Measurements from ENCODE around the gene PLXNA1.

The PLXNA1 gene

DNA sequence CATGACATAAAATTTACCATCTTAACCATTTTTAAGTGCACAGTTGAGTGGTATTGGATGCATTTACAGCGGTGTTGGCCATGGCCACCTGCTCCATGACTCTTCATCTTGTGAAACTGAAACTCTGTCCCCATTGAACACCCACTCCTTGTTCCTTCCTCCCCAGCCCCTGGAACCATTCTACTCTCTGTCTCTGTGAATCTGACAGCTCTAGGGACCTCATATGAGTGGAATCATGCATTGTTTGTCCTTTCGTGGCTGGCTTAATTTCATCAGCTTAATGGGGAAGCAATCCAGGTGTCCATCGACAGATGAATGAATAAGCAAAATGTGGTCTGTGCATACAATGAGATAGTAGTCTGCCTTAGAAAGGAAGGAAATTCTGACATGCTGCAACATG lies 42.5 kb downstream of the PLXNA1 start:
- no peak for DNase-seq

DNA sequence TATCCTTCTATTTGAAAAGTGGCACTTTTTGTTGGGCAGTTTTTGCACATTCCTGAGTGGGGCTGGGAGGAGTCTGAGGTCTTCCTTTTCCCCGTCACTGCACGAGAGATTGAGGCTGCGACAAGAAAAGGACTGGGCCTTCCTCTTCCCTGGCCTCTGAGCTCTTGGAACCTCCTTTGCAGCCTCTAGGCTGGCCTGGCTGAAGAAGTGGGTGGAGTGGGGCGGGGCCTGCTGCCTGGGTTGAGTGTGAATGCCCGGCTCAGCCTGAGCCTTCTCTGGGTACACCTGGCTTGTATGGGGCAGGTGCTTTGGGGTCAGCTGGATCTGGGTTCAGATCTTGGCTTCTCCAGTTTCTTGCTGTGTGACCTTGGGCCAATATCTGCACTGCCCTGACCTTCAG lies 43.1 kb downstream of the PLXNA1 start:
- DNase-seq = no peak

DNA sequence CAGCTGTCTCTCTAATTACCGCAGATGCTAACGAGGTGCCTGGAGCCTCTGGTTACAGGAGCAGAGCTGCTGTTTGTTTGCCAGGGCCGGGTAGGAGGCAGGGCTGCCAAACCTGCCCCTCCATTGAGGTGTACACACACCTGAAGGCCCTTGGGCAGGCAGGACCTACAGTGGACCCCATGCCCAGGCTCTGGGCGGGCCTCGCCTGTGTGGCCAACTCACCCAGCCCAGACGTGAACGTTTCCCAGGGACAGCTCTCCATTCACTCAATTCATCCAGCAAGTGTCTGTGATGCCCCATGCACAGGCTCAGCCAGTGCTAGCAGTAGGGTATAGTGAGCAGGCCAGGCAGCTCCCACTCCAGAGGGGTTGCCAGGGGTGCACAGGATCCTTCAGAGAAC lies 43.7 kb downstream of the PLXNA1 start:
- DNase-seq = no peak

DNA sequence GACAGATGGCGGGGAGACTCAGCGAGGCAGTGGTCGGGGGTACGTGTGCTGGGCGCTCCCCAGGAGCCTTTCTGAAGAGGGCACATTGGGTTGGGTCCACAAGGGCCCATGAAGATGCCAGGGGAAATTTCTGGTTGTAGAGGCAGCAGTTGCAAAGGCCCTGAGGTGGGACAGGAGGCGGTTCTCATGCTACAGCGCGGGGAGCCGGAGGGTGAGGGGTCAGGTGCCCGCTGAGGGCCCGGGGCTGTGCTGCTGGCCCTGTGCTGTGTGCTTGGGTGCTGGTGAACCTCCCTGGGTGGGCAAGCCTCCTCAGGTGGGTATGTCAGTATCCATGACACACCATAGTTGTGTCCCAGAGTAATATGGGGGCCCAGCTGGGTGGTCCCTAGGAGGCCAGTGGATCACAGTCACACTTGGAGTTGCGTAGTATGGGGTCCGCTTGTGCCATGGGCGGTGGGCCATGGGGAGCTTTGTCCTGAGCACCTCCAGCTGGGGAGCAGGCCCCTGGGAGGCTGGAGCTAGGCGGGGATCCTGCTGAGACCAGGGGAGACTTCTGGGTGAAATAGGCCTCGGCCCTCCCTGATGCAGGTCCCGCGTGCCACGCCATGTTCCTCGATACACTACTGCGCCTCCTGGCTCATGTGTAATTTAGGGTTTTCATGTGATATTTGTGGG lies 44.3 kb downstream of the PLXNA1 start:
- DNase-seq = no peak

DNA sequence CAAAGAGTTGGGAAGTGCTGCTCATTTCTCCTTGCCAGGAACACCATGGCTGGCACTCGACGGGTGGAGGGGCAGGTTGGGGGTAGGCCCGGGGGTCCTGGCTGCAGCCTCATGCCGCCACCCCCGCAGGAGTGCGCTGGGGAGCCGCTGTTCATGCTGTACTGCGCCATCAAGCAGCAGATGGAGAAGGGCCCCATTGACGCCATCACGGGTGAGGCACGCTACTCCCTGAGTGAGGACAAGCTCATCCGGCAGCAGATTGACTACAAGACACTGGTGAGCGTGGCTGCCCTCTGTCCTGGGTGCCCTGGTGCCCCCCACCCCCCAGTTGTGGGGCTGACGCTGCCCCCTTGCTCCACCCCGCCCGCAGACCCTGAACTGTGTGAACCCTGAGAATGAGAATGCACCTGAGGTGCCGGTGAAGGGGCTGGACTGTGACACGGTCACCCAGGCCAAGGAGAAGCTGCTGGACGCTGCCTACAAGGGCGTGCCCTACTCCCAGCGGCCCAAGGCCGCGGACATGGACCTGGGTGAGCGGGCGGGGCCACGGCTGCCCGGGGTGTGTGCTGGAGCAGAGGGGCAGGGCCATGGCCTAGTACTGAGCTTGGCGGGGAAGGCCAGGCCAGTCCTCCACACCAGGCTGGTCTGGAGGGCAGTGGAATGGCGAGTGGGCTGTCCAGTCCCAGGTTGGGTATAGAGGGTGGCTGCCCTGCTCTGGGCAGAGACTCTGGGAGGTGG lies 45.1 kb downstream of the PLXNA1 start:
- no peak for DNase-seq

DNA sequence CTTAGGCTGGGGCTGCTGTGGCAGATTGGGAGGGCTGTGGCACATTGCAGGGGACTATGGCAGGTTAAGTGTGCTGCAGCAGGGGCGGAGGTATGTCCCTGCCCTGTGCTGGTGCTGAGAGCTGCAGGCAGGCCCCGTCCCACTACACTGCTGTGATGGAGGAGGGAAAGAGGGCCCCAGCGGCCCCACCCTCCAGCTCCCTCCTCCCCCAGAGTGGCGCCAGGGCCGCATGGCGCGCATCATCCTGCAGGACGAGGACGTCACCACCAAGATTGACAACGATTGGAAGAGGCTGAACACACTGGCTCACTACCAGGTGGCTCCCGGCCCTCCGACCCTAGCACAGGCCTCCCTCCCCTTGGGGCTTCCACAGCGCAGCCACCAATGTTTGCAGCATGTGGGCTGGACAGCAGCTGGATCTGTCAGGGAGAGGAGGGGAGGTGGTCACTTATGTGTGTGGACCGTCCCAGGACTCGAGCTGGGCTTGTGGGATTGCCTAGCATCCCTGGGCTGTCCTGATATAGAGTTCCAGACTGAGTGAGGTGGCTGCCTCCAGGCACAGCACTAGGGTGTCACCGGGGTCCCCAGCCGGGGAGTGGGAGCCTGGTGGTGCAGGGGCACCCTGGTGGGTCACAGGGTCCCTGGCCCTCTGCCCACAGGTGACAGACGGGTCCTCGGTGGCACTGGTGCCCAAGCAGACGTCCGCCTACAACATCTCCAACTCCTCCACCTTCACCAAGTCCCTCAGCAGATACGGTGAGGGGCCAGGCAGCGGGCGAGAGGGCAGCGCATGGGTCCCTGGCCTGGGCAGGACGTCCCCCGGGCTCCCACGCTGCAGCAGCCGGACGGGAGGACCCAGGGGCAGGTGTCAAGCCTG lies 46.1 kb downstream of the PLXNA1 start:
- DNase-seq = no peak

DNA sequence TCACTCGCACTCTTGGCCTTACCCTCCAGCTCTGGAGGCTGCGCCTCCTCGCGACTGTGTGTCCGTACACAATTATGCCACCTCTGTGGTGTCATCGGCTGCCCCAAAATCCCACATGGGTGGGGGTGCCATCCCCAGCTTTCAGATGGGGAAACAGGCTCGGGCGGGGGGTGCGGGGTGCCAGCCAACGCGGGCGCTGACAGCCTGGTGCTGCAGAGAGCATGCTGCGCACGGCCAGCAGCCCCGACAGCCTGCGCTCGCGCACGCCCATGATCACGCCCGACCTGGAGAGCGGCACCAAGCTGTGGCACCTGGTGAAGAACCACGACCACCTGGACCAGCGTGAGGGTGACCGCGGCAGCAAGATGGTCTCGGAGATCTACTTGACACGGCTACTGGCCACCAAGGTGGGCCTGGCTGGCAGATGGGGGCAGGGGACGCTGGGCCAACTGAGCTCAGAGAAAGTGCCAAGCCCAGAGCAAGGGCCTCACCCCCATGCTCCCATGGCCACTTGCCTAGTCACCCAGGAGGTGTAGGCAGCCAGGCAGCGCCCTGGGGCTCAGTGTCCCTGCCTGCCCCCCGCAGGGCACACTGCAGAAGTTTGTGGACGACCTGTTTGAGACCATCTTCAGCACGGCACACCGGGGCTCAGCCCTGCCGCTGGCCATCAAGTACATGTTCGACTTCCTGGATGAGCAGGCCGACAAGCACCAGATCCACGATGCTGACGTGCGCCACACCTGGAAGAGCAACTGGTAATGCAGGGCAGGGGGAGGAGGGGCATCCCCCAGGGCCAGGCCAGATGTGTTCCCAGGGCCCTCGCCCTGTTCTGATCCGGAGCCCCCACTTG lies 47.0 kb downstream of the PLXNA1 start:
- DNase-seq = no peak

DNA sequence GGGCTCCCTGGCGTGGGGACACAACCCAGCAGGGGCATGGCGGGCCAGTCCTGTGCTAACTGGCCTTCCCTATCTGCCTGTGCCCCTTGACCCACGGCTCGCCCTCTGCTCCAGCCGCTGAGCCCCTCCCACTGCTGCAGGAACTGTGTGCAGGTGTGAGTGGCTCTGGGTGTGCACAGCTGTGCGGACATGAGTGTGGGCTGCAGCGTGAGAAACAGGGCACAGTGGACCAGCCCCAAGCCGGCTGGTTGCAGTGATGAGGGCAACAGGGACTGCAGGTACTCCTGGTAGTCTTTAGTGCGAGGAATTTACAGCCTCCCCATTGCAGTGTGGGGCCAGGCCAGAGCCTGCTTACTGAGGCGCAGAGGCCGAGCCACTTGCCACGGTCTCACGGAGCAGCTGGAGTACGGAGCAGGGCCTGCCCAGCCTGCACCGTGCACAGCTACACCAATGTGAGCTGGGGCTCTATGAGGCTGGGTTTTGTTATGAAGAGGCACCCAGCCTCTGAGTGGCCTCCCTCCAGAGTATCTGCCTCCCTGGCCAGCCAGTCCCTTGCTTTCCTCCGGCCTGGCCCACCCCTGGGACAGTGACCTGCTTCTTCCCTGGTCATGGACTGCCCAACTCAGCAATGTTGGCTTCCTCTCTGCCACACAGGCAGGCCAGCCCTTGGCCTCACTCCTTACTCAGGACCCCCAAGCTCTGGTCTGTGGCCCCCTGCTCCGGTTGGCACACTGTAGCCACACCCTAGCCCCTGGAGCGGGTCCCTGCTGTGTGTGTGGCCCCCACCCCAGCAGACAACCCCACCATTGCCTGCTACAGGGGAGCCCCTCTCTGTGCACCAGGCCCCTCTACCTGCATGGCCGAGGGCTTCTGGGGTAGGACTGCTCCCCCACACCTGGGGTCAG lies 47.8 kb downstream of the PLXNA1 start:
- no peak for DNase-seq

DNA sequence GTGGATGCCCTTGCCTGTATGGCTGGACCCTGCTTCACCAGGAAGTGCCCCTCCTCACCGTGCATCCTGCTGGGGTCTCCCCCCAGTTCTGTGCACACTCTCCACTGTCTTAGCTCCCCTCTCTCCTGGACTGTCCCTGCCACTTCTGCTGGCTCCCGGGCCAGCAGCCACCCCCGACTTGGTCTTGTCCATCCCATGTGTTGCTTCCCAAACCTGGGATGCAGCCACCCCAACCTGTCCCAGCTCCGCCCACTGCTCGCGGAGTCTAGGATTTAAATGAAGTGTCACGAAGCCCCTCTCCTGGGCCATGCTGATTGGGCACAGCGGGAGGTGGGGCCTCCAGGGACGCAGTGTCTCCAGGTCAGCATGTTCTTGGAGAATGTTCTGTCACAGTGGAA lies 48.5 kb downstream of the PLXNA1 start:
- no peak for DNase-seq

DNA sequence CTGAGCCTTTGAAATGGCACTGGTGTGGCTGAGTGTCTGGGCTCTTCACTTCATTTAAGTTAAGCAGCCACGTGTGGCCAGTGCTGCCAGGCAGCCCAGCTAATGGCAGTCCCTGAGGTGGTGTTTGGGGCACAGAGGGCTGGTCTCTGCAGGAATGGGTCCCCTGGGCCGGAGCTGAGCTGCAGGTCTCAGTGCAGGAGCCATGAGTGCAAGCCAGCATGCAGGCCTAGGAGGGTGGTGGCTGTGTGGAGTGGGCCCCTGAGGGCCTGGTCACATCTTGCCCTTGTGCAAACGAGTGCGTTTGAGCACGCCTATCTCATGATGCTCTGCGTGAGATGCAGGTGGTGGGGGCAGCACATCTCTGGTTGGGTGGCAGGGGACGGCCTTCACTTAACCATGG lies 48.9 kb downstream of the PLXNA1 start:
- DNase-seq = no peak

DNA sequence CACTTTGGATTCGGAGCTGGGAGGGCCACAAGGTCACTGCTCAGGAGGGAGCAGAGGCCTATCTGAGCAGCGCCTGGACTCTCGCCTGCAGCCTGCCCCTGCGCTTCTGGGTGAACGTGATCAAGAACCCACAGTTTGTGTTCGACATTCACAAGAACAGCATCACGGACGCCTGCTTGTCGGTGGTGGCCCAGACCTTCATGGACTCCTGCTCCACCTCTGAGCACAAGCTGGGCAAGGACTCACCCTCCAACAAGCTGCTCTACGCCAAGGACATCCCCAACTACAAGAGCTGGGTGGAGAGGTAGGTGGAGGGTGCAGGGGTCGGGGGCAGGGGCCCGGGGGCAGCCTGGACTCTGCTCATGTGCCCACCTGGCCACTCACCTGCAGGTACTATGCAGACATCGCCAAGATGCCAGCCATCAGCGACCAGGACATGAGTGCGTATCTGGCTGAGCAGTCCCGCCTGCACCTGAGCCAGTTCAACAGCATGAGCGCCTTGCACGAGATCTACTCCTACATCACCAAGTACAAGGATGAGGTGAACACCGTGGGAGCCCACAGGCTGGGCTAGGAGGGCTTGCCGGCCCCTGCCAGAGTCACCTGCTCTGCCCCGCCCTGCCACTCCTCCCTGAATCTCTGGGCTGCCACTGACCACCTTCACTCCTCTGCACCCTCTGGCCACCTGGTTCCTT lies 49.5 kb downstream of the PLXNA1 start:
- DNase-seq = no peak

All from activated CD4-positive, alpha-beta T cell treated with anti-CD3 and anti-CD28 coated beads for 4 hours (primary cell).